Measurements from ENCODE around the gene NR2E1. TPM values are rescaled to one million over a fixed set of nuclear protein-coding genes. Genes with fewer than 3 reads are reported as not detected.

Gene NR2E1
- total and polyA plus RNA-seq, 10 donors: not detected

- H3K4me3 ChIP-seq: peak overlapping the region; percentile 3 to 61 (median 32)
- no peaks in the 10 kb centered on the region for H3K36me3 ChIP-seq
- peak overlapping the region in 2 of 8 donors; percentile 14 to 45 for H3K27ac ChIP-seq
- WGBS, 5 donors: 3 to 9% (median 6%) methylated on average over 26 to 38 of the region's 38 CpGs
- H3K27me3 ChIP-seq (replicated peaks in 1 of 7): peaks cover 16 to 97% (median 90%) of the 10 kb centered on the region in 7 donors
- H3K9me3 ChIP-seq: peaks cover 0 to 3% (median 0%) of the 10 kb centered on the region in 8 donors
- intact Hi-C loops (cut with DNase I; ENCODE audit: low total_unique reads): no loop called here
- peaks cover 11 to 34% (median 27%) of the 10 kb centered on the region in 6 donors for H3K4me1 ChIP-seq
- DNase-seq: peak; percentile 88
- TF ChIP-seq POLR2A (IDR thresholded peaks at IDR 0.05): no peak
- TF ChIP-seq, protein P1, sequence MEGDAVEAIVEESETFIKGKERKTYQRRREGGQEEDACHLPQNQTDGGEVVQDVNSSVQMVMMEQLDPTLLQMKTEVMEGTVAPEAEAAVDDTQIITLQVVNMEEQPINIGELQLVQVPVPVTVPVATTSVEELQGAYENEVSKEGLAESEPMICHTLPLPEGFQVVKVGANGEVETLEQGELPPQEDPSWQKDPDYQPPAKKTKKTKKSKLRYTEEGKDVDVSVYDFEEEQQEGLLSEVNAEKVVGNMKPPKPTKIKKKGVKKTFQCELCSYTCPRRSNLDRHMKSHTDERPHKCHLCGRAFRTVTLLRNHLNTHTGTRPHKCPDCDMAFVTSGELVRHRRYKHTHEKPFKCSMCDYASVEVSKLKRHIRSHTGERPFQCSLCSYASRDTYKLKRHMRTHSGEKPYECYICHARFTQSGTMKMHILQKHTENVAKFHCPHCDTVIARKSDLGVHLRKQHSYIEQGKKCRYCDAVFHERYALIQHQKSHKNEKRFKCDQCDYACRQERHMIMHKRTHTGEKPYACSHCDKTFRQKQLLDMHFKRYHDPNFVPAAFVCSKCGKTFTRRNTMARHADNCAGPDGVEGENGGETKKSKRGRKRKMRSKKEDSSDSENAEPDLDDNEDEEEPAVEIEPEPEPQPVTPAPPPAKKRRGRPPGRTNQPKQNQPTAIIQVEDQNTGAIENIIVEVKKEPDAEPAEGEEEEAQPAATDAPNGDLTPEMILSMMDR (IDR thresholded peaks at IDR 0.05 in 8 of 11, conservative IDR thresholded peaks at IDR 0.05 in 3 of 11): peak in 3 of 11 experiments; percentile 18 to 49 (median 25)
- peak in 1 of 3 donors; percentile 62 for TF ChIP-seq POLR2AphosphoS5 (IDR thresholded peaks at IDR 0.05)
These were observed 9.9 kb downstream of the NR2E1 start for GRCh38 chr6:108175592-108176279.

GRCh38 chr6:108176281-108177089, 10.7 kb downstream of the NR2E1 start:
- DNase-seq: no peak
- Histone ChIP-seq H3K36me3 (no peaks in the 10 kb centered on the region), H3K27me3 (replicated peaks in 1 of 7) (peaks cover 16 to 97% (median 83%) of the 10 kb centered on the region in 7 donors), H3K9me3 (peaks cover 0 to 3% (median 0%) of the 10 kb centered on the region in 8 donors), H3K27ac (peak overlapping the region in 1 of 8 donors; percentile 45), H3K4me3 (peak overlapping the region in 7 of 8 donors; percentile 13 to 61 (median 33)), H3K4me1 (peaks cover 11 to 30% (median 24%) of the 10 kb centered on the region in 6 donors)
- 10 to 16% (median 15%) methylated on average over 22 to 46 of the region's 46 CpGs for WGBS, 5 donors
- intact Hi-C loops (cut with DNase I; ENCODE audit: low total_unique reads): no loop called here
- TF ChIP-seq, protein P1 (IDR thresholded peaks at IDR 0.05 in 8 of 11, conservative IDR thresholded peaks at IDR 0.05 in 3 of 11): no peak
- TF ChIP-seq POLR2AphosphoS5 (IDR thresholded peaks at IDR 0.05): peak in 1 of 3 donors; percentile 21

- WGBS, 5 donors: 19 to 30% (median 23%) methylated on average over 4 of the region's 4 CpGs
- no peak for DNase-seq
- Histone ChIP-seq H3K36me3 (no peaks in the 10 kb centered on the region), H3K4me1 (peaks cover 7 to 22% (median 18%) of the 10 kb centered on the region in 6 donors), H3K4me3 (no peak overlapping the region), H3K9me3 (no peaks in the 10 kb centered on the region), H3K27me3 (replicated peaks in 1 of 7) (peaks cover 12 to 77% (median 50%) of the 10 kb centered on the region in 7 donors), H3K27ac (no peak overlapping the region)
- TF ChIP-seq POLR2AphosphoS5 (IDR thresholded peaks at IDR 0.05): no peak
- TF ChIP-seq, protein P1 (IDR thresholded peaks at IDR 0.05 in 8 of 11, conservative IDR thresholded peaks at IDR 0.05 in 3 of 11): no peak
- no peak for TF ChIP-seq POLR2A (IDR thresholded peaks at IDR 0.05)
- intact Hi-C loops (cut with DNase I; ENCODE audit: low total_unique reads): no loop called here
These were observed 13.9 kb downstream of the NR2E1 start for GRCh38 chr6:108179741-108180140.

- Histone ChIP-seq H3K27ac (no peak overlapping the region), H3K4me3 (no peak overlapping the region), H3K27me3 (replicated peaks in 1 of 7) (peaks cover 9 to 72% (median 45%) of the 10 kb centered on the region in 7 donors), H3K4me1 (peaks cover 4 to 17% (median 14%) of the 10 kb centered on the region in 6 donors), H3K9me3 (no peaks in the 10 kb centered on the region), H3K36me3 (no peaks in the 10 kb centered on the region)
- intact Hi-C loops (cut with DNase I; ENCODE audit: low total_unique reads): no loop called here
- WGBS, 5 donors: 13 to 36% (median 28%) methylated on average over 1 of the region's 1 CpG
- no peak for DNase-seq
- TF ChIP-seq, protein P1 (IDR thresholded peaks at IDR 0.05 in 8 of 11, conservative IDR thresholded peaks at IDR 0.05 in 3 of 11): no peak
- no peak for TF ChIP-seq POLR2A (IDR thresholded peaks at IDR 0.05)
- TF ChIP-seq POLR2AphosphoS5 (IDR thresholded peaks at IDR 0.05): no peak
These were observed 14.4 kb downstream of the NR2E1 start for GRCh38 chr6:108180266-108180665.

All from spleen (tissue), 11 donors.